ENCODE data around the gene IFI27L2.

The IFI27L2 gene

DNA sequence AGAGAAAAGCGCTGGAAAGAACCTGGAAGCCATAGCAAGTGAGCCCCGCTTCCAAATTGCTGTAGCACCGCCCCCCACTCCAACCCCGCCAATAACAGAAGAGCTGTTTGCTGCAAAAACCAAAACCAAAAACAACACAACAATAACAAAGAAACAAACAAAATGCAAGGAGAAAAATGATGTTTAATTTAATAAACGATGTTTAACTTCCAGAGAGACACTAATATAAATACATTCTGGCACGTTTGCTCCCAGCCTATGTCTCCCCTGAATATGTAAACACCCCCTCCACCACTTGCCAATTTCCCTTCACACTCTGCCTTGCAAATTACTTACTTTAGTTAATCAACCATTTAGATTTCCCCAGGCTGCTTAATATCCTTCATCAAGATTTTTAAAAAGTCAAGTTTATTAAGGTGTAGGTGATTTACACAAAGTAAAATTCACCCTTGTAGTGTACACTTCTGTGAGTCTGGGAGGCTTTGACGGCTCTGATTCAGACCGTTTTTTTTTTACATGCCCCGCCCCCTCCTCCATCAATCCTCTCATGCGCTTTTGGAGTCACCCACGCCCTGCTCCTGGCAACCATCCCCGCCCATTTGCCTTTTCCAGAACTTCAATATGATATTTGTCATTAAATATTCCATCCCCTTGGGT is 482 bp upstream of the IFI27L2 start:
- peak overlapping the region; percentile 68 for H3K4me3 ChIP-seq (ENCODE audit: low read depth, low read length)

DNA sequence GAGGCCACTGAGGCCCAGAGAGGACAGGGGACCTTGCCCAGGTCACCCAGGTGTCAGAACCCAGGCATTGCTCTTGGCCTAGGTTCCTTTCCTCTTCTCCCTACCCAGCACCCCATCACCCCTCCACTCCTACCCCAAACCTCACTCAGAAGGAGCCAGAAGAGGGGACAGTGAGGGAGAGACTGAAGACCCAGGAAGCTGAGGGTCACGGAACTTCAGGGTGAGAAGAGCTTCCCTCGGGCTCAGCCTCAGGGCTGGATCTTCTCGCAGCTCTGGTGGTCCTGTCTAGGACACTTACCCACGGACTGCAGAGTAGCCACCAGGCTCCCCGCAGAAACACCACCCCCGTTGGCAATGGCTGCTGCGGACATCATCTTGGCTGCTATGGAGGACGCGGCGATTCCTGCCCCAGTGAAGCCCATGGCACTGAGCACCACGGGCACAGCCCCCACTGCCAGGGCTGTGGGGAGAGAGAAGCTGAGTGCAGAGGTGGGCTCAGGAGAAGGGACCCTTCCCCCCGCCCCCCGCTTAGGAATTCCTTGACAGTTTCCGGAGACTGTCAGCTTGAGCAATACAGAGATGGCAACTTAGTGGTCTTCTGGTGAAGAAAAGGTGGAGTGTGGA is 1.1 kb downstream of the IFI27L2 start:
- TF ChIP-seq, protein P1, sequence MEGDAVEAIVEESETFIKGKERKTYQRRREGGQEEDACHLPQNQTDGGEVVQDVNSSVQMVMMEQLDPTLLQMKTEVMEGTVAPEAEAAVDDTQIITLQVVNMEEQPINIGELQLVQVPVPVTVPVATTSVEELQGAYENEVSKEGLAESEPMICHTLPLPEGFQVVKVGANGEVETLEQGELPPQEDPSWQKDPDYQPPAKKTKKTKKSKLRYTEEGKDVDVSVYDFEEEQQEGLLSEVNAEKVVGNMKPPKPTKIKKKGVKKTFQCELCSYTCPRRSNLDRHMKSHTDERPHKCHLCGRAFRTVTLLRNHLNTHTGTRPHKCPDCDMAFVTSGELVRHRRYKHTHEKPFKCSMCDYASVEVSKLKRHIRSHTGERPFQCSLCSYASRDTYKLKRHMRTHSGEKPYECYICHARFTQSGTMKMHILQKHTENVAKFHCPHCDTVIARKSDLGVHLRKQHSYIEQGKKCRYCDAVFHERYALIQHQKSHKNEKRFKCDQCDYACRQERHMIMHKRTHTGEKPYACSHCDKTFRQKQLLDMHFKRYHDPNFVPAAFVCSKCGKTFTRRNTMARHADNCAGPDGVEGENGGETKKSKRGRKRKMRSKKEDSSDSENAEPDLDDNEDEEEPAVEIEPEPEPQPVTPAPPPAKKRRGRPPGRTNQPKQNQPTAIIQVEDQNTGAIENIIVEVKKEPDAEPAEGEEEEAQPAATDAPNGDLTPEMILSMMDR (IDR thresholded peaks at IDR 0.05; ENCODE audit: borderline replicate concordance, insufficient read depth, low read depth, low read length): no peak
- peak overlapping the region; percentile 68 for H3K4me3 ChIP-seq (ENCODE audit: low read depth, low read length)

More for the DNA sequence above, 482 bp upstream of the IFI27L2 start:
- TF ChIP-seq, protein P1 (IDR thresholded peaks at IDR 0.05; ENCODE audit: borderline replicate concordance, insufficient read depth, low read depth, low read length): no peak

DNA sequence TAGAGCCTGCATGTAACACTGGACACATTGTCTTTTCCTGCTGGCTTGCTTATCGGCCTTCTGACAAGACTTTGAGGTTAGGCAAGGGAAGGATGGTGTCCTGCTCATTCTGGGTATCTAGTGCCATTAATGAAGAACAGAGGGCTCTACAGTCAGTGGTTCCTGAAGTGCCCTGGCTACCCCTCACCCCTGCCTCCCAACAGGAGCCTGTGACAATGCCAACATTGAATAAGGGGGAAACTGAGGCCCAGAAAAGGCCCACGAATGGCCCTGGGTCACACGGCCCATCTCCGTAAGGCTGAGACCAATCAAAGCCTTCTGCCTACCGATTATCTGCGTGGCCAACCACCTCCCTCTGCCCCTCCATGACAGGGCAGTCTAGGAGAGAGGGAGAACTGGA is 2.1 kb downstream of the IFI27L2 start:
- H3K4me3 ChIP-seq (ENCODE audit: low read depth, low read length): no peak overlapping the region
- TF ChIP-seq, protein P1 (IDR thresholded peaks at IDR 0.05; ENCODE audit: borderline replicate concordance, insufficient read depth, low read depth, low read length): no peak

DNA sequence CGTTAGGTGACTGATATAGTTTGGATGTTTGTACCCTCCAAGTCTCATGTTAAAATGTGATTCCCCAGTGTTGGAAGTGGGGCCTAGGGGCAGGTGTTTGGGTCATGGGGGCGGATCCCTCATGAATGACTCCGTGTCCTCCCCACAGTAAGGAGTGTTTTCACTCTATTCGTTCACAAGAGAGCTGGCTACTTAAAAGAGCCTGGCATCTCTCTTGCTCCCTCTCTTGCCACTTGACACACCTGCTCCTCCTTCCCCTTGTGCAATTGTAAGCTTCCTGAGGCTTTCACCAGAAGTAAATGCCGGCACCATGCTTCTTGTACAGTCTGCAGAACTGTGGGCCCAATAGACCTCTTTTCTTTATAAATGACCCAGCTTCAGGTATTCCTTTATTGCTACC is 2.6 kb downstream of the IFI27L2 start:
- TF ChIP-seq, protein P1 (IDR thresholded peaks at IDR 0.05; ENCODE audit: borderline replicate concordance, insufficient read depth, low read depth, low read length): no peak
- H3K4me3 ChIP-seq (ENCODE audit: low read depth, low read length): no peak overlapping the region

DNA sequence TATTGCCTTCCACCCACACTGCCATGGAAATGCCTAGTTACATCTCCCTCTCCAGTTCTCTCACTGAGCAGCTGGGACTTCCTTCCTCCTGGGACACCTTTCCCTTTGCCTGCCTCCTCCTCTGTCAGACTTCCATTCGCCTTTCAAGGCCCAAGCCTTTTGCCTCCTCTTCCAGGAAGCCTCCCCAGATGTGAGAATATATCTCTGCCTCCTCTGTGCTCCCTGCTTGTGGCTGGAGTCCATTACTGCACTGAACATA is 3.1 kb downstream of the IFI27L2 start:
- no peak overlapping the region for H3K4me3 ChIP-seq (ENCODE audit: low read depth, low read length)
- TF ChIP-seq, protein P1 (IDR thresholded peaks at IDR 0.05; ENCODE audit: borderline replicate concordance, insufficient read depth, low read depth, low read length): no peak

DNA sequence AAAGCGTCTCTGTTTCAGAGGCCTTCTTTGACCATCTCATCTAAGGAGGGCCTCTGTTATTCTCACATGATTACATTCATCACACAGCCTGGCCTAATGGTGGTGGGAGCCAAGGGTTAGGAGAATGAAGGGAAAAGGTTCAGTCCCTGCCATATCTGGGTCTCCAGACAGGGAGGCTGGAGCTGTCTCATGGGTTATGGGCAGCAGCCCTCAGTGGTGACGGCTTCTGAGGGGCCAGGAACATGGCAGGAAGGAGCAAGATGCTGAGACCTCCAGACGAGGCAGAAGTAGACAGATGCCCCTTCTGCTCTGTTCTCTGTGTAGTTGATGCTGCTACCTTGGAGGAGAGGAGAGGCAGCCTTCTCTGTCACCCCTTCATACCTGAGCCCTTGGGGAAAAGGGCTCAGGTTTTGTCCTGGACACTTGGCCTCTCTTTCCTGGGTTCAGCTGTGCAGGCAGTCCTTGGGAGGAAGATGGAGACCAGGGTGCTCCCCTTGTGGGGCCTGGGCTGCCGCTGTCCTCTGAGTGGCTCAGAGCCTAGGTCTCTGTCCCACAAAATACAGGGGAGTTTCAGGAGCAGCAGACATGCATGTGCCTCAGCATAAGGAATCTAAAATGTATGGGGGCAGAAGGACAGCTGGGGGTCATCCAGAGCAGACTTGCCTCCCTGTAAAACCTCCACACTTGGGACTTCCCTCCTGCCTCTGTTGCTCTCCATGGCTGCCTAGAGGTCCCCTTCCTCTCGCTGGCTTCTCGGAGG is 3.6 kb downstream of the IFI27L2 start:
- H3K4me3 ChIP-seq (ENCODE audit: low read depth, low read length): no peak overlapping the region
- TF ChIP-seq, protein P1 (IDR thresholded peaks at IDR 0.05; ENCODE audit: borderline replicate concordance, insufficient read depth, low read depth, low read length): no peak

Measured in GM12875 (cell line).